Activated T-cell treated with anti-CD3 and anti-CD28 coated beads, Interleukin-2, amount 50 U/mL, for 4 hours (primary cell): ENCODE results near the gene SEPTIN3. TPM values are rescaled to one million over a fixed set of nuclear protein-coding genes. Genes with fewer than 3 reads are reported as not detected.

Experiments used
- ATAC-seq, 2 donors: fragments of 200-7000 bp; cut with Tn5 transposase; one replicate each; pipeline ENCODE4 v1.10.0; 2021
- DNase-seq: peaks from one replicate; pipeline ENCODE4 v3.0.0-alpha.2; 2020
- H3K27me3 Mint-ChIP-seq: one replicate; pipeline ENCODE4 v1.8.0; 2021; ENCODE audit warnings: low read depth, mixed read lengths
- H3K36me3 Mint-ChIP-seq: one replicate; pipeline ENCODE4 v1.8.0; 2022; ENCODE audit warnings: mixed read lengths; ENCODE audit not compliant: insufficient read depth
- H3K4me1 Mint-ChIP-seq: one replicate; pipeline ENCODE4 v1.8.0; 2021; ENCODE audit warnings: low read depth, mixed read lengths
- H3K4me3 Mint-ChIP-seq: one replicate; pipeline ENCODE4 v1.8.0; 2021; ENCODE audit warnings: mild to moderate bottlenecking, moderate library complexity, mixed read lengths
- H3K9me3 Mint-ChIP-seq: one replicate; pipeline ENCODE4 v1.8.0; 2021; ENCODE audit warnings: mixed read lengths
- total RNA-seq, 3 donors: library from RNA; stranded (reverse); gene quantifications; one replicate each; pipeline ENCODE4 v1.2.1, GENCODE V29; 2021

The SEPTIN3 gene
- total RNA-seq, 3 donors from 2014 or later, result 0.68 to 1.3 (median 0.84) TPM

DNA sequence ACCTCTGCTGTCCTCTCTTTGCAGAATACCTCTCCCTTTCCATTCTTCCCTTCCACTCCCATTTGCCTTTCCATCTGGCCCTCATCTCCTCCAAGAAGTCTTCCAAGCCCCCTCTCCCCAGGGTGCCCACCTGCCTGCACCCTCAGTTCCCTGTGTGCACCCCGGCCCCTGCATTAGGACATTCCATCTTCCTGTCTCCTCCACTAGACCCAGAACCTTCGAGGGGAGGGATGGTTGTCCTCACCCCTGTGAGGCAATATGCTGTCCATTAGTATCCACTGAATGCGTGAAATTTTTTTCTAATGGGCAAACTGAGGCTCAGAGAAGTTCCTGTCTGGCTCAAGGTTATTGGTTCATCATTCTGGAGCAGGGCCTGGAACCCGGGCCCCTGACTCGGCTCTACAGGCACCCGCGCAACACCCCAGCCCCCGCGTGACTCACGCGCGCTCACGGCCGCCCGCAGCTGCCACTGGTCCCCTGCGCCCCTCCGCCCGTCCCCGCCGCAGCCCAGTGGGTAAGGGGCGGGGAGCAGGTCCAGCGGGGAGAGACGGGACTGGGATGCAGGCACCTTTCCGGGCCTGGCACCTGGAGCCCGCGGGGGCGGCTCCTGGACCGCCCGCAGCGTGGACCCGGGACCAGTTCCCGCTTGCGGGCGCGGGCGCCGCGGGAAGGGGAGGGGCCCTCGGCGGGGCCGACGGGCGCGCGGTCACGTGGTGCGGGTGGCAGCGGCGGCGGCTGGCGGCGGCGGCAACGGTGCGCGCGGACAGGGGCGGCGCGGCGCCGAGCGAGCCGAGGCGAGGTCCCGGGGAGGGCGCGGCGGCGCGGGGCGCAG lies 7.0 kb downstream of the SEPTIN3 start:
- Mint-ChIP-seq H3K4me3 (peak overlapping the region; percentile 74), H3K4me1 (peaks cover 11% of the 10 kb centered on the region), H3K36me3 (no peaks in the 10 kb centered on the region), H3K27me3 (peaks cover 36% of the 10 kb centered on the region), H3K9me3 (no peaks in the 10 kb centered on the region)
- DNase-seq (peak; percentile 25), ATAC-seq (peak; percentile 80 to 81)

DNA sequence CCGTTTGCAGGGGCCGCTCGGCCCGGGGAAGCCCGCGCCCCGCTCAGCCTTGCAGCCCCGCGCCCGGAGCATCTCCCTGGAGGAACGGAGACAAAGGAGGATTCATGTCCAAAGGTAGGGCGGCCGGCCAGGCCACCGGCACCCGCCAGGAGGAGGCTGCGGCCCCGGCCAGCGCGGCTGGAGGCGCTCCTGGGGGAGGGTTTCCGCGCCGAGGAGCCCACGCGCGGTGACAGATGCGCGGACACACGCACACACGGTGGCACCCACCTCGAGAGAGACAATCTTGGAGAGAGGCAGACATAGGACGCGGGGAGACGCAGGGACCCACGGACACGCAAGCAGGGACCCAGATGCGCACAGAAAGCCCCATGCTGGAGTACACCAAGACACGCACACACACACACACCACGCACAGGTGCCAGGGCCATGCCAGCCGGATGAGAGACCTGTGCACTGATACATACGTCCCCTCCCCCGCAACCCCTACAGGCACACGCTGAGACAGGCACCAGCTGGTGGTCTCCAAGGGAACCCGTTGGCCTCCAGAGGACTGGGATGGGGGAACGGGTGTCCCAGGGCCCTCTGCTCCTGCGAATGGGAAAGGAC lies 7.8 kb downstream of the SEPTIN3 start:
- peaks cover 31% of the 10 kb centered on the region for H3K27me3 Mint-ChIP-seq
- H3K36me3 Mint-ChIP-seq, result no peaks in the 10 kb centered on the region
- DNase-seq (no peak), ATAC-seq (peak; percentile 12 to 19)
- no peaks in the 10 kb centered on the region for H3K9me3 Mint-ChIP-seq
- peak overlapping the region; percentile 49 for H3K4me3 Mint-ChIP-seq
- peaks cover 11% of the 10 kb centered on the region for H3K4me1 Mint-ChIP-seq

DNA sequence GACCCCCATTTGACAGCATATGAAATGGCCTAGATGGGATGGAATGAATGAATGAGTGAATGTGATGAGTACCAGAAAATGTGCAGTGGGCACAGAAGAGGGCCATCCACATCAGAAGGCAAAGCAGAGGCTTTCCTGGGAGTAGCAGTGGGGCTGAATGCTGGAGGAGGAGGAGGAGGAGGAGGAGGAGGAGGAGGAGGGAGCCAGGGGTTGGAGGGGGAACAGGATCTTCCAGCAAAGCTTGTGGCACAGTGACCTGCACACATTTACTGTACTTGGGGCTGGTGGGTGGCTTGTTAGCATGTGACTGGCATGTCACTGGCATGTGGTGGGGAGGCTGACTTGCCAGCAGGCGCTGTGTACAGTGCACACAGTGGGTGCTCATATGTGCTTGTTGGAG lies 9.5 kb downstream of the SEPTIN3 start:
- H3K27me3 Mint-ChIP-seq, result peaks cover 23% of the 10 kb centered on the region
- no peaks in the 10 kb centered on the region for H3K9me3 Mint-ChIP-seq
- peaks cover 11% of the 10 kb centered on the region for H3K4me1 Mint-ChIP-seq
- no peaks in the 10 kb centered on the region for H3K36me3 Mint-ChIP-seq
- H3K4me3 Mint-ChIP-seq, result no peak overlapping the region
- no peak for ATAC-seq
- DNase-seq, result no peak

DNA sequence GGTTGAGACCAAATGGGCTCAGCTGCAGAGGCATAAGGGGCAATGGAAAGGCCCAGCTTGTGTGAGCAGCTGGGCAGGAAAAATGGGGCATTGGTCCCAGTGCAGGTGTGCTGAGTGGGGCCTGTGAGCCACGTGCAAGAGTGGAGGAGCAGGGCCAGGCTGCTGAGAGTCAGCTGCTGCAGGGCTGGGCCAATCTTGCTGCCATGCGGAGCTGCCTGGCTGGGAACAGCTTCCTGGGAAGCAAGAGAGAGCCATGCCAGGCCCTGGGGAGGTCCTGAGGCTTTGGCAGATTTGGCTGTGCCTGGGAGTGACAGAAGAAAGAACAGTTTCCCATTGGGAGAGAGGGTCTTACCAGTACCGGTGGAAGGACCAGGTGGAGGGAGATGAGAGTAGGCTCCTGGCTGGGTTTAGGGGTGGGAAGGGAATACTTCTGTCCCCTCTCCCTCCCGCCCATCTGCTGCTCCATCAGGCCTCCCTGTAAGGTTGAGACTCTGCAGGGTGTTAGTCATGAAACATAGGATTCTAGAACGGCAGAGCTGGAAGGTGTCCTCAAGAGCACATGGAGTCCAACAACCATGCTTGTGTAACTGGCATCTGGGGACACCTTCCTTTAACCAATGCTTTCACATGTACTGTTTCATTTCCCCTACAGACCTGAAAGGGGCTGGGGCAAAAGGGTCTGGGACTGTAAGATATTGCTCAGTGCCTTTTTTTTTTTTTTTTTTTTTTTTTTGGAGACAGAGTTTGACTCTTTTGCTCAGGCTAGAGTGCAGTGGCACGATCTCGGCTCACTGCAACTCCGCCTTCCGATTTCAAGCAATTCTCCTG lies 10.4 kb downstream of the SEPTIN3 start:
- DNase-seq, result no peak
- no peak overlapping the region for H3K4me3 Mint-ChIP-seq
- peaks cover 19% of the 10 kb centered on the region for H3K27me3 Mint-ChIP-seq
- no peaks in the 10 kb centered on the region for H3K9me3 Mint-ChIP-seq
- H3K36me3 Mint-ChIP-seq, result no peaks in the 10 kb centered on the region
- ATAC-seq, result no peak
- H3K4me1 Mint-ChIP-seq, result peaks cover 10% of the 10 kb centered on the region

DNA sequence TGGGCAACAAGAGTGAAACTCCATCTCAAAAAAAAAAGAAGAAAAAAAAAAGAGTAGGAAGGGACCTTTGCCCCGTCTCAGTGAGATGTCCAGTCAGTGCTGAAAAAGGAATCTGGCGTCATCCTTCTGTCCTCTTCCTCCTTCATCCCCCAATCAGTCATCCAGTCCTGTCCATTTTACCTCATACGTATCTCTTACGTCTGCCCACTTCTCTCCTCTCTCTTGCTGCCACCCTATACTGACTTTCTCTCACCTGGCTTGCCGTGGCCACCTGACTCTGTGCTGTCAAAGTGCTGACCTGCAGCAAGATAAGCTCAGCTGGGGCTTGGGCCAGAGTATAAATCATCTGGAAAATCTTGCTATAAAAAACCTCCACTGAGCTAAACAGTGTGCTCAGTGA lies 13.6 kb downstream of the SEPTIN3 start:
- ATAC-seq (no peak), DNase-seq (no peak)
- no peaks in the 10 kb centered on the region for H3K9me3 Mint-ChIP-seq
- no peaks in the 10 kb centered on the region for H3K27me3 Mint-ChIP-seq
- H3K4me1 Mint-ChIP-seq, result no peaks in the 10 kb centered on the region
- H3K4me3 Mint-ChIP-seq, result no peak overlapping the region
- no peaks in the 10 kb centered on the region for H3K36me3 Mint-ChIP-seq

DNA sequence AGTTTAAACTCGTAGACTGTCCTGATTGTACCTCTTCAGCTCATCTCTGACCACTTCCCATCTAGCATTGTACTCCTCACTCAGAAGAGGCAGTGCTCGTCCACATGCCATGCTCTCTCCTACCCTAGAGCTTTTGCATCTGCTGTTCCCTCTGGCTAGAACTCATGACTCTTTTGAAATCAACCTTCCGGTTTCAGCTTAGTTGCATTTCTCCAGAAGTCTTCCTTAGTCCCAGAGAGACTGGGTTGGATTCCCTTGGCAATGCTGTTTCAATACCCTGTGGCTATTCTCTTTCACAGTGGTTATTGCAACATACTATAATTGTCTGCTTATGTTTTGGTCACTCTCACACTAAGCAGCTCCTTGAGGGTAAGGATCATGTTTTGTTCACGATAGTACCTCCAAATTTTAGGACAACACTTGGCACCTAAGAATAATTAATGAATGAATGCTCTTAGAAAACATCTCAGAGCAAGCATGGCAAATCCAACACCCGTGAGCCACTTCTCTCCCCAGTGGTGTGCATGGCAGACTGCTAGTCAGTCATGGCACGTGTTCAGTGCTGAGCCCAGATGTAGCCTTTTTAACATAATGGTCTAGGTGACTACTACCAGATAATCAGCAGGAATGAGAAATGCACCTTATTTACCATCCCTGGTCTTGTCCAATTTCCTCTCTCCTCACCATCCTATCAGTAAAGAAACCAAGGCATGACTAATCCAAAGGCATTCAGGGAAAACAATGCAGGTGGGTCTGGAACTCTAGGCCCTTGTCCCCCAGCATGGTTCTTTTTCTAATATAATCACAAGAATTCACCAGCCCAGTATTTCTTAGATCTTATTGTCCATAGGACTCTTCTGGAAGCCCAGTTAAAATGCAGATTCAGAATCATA lies 14.5 kb downstream of the SEPTIN3 start:
- H3K36me3 Mint-ChIP-seq, result no peaks in the 10 kb centered on the region
- no peak overlapping the region for H3K4me3 Mint-ChIP-seq
- no peaks in the 10 kb centered on the region for H3K9me3 Mint-ChIP-seq
- DNase-seq, result no peak
- no peaks in the 10 kb centered on the region for H3K4me1 Mint-ChIP-seq
- H3K27me3 Mint-ChIP-seq, result no peaks in the 10 kb centered on the region
- no peak for ATAC-seq

DNA sequence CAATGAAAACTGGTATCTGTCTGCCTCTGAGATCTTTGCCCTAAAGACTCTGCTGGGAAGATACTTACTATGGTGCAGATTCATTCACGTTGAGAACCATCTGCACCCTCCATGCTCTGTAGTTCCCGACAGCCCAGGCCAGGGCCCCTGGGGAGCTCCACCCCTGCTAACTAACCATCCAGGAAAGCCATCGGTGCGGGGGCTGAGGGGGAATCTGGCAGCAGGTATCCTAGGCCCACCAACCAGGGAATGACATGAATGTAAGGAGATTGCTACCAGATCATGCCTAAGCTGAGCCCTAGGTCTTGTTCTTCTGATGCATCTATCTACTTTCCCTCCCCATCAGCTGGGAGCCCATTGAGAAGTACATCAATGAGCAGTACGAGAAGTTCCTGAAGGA lies 18.0 kb downstream of the SEPTIN3 start:
- no peaks in the 10 kb centered on the region for H3K27me3 Mint-ChIP-seq
- no peaks in the 10 kb centered on the region for H3K4me1 Mint-ChIP-seq
- H3K9me3 Mint-ChIP-seq, result no peaks in the 10 kb centered on the region
- no peak for DNase-seq
- no peak overlapping the region for H3K4me3 Mint-ChIP-seq
- no peak for ATAC-seq
- H3K36me3 Mint-ChIP-seq, result no peaks in the 10 kb centered on the region

DNA sequence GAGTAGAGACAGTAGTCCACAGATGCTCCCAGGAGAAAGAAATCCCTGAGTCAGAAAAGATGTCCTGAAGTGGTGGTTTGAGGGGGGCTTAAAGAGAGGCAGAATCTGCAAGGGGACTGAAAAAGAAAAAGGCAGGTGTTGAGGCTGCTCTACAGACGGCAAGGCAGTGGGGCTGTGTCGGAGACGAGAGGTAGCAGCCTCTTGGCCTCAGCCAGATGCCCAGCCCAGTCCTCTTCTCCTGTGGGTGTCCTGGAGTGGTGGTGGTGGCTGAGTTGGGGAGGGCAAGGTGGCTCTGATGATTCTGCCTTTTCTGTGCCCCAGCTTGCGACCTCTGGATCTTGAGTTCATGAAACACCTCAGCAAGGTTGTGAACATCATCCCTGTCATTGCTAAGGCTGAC lies 20.0 kb downstream of the SEPTIN3 start:
- Mint-ChIP-seq H3K36me3 (no peaks in the 10 kb centered on the region), H3K27me3 (no peaks in the 10 kb centered on the region), H3K9me3 (no peaks in the 10 kb centered on the region), H3K4me1 (no peaks in the 10 kb centered on the region), H3K4me3 (no peak overlapping the region)
- no peak for ATAC-seq
- DNase-seq, result no peak

DNA sequence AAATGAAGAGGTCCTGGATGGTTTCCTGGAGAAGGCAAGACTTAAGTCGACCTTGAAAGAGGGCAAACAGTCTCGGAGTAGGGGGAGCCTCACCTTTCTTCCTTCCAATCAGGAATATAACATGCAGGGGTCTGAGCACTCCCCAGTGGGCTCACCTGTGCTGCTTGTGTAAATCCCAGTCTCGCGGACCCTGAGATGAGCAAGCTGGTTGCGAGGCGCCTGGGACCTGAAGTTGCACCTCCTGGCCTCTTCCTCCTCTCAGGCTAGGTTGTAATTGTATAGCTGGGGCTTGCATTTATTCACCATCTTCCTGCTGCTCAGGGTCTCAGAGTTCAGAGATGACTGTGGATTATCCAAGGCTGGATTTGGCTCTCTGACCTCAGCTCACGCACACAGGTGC lies 21.9 kb downstream of the SEPTIN3 start:
- Mint-ChIP-seq H3K9me3 (no peaks in the 10 kb centered on the region), H3K27me3 (no peaks in the 10 kb centered on the region), H3K4me3 (no peak overlapping the region), H3K36me3 (no peaks in the 10 kb centered on the region), H3K4me1 (no peaks in the 10 kb centered on the region)
- DNase-seq (no peak), ATAC-seq (no peak)

DNA sequence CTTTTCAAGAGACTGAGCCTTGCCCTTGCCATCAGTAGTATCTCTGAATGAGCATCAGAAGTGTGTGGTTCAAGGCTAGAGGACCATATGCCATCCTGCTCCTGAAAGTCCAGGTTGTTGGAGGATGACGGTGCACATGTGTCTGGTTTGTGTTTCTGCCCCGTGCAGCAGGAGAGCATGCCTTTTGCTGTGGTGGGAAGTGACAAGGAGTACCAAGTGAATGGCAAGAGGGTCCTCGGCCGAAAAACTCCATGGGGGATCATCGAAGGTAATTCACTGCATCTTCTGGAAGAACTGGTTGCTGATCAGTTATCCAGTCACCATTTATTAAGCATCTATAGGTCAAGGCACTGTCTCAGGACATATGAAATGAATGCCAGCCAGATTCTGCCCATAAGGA lies 23.3 kb downstream of the SEPTIN3 start:
- H3K36me3 Mint-ChIP-seq, result no peaks in the 10 kb centered on the region
- no peak overlapping the region for H3K4me3 Mint-ChIP-seq
- ATAC-seq (no peak), DNase-seq (no peak)
- peaks cover 4% of the 10 kb centered on the region for H3K27me3 Mint-ChIP-seq
- peaks cover under 1% of the 10 kb centered on the region for H3K4me1 Mint-ChIP-seq
- no peaks in the 10 kb centered on the region for H3K9me3 Mint-ChIP-seq

DNA sequence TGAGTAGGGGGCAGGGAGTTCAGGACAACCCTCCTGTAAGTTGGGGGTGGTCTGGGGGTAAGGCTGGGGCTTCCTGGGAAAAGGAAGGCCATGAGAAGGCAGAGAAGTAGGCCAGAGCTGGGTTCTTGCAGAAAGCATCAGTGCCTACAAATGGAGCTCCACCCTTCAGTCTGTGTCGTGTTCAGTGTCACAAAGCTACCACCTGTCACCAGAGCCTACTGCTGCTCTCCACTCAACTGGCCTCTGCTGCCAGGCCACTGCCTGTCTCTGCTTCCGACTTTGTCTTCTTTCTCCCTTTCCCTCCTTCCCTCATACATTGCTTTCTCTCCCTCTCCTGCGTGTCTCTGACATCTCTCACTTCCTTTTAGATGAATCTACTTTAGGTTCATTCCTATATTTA lies 26.0 kb downstream of the SEPTIN3 start:
- H3K27me3 Mint-ChIP-seq, result peaks cover 5% of the 10 kb centered on the region
- no peak overlapping the region for H3K4me3 Mint-ChIP-seq
- no peak for DNase-seq
- H3K36me3 Mint-ChIP-seq, result peaks cover 2% of the 10 kb centered on the region
- no peak for ATAC-seq
- H3K4me1 Mint-ChIP-seq, result peaks cover 20% of the 10 kb centered on the region
- H3K9me3 Mint-ChIP-seq, result peaks cover 4% of the 10 kb centered on the region

DNA sequence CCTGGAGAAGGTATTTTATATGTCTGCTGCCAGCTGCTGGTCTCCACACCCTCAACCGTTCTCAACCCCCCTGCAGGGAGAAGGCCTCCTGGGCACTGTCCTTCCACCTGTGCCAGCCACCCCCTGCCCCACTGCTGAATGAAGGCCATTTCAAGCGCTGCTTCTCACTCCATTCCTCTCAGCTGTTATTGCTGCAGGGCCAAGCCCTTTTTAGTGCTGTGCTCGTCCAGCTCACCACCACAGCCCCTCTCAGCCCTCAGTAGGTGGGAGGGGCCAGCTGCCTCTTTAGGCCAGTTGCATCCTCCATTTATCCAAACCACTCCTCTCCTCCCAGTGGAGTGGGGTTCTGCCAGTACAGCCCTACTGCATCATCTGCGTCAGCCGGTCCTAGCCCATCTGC lies 27.6 kb downstream of the SEPTIN3 start:
- peaks cover 20% of the 10 kb centered on the region for H3K4me1 Mint-ChIP-seq
- peaks cover 5% of the 10 kb centered on the region for H3K27me3 Mint-ChIP-seq
- no peak overlapping the region for H3K4me3 Mint-ChIP-seq
- ATAC-seq (no peak), DNase-seq (no peak)
- peaks cover 6% of the 10 kb centered on the region for H3K9me3 Mint-ChIP-seq
- H3K36me3 Mint-ChIP-seq, result peaks cover 6% of the 10 kb centered on the region

DNA sequence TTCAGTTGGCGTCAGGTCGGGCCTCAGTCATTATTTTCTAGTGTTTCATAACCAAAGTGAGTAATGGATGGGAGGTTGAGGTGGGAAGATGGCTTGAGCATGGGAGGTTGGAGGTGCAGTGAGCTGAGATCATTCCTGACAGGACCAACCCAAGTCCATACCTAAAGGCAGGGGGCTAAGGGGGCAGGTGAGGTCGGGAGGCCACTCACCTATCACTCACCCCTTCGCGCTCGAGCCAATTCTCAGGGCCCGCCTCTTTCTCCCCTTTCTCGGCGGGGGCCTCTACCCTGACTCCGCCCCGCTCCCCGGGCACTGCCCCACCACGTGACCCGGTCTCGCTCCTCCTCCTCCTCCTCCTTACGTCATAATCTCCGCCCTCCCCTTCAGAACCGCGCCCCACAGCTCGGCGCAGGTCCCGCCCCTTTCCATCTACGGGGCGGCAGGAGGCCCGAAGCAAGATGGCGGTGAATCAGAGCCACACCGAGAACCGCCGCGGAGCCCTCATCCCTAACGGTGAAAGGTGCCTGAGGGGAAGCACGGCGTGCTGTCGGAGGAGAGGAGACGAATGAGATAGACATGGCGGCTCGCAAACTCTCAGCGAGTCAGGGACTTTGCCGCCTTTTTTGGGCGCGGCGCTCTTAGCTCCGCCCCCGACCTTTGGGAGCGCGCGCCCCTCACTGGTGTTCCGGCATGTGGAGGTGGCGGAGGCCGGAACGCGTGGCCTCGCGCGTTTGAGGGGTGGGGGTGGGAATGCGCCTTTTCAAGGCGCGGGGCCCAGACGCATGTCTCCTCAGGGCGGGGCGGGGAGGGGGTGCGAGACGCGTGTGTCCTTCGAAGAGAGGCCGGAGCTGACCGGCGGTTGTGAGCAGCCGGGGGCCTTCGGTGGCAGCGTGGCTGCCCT lies 29.4 kb downstream of the SEPTIN3 start, which contains the start of gene WBP2NL:
WBP2NL (plus strand) TSS at position 428 of the 901 bp plus-strand sequence; CDS start at position 459, 31 bp downstream.
- Mint-ChIP-seq H3K9me3 (peaks cover 9% of the 10 kb centered on the region), H3K27me3 (peaks cover 5% of the 10 kb centered on the region), H3K4me1 (peaks cover 20% of the 10 kb centered on the region), H3K36me3 (peaks cover 6% of the 10 kb centered on the region), H3K4me3 (peak within 1 kb of the TSS; percentile 92)
- ATAC-seq (peak; percentile 93 to 95), DNase-seq (peak; percentile 88)
